HG03066 (cell line): ENCODE results near the gene PRDM5.

Experiments used
- ATAC-seq: cut with Tn5 transposase; IDR thresholded peaks from one replicate; pipeline ENCODE4 v1.9.1; 2021; ENCODE audit warnings: low read depth; ENCODE audit not compliant: unreplicated experiment

Gene PRDM5

DNA sequence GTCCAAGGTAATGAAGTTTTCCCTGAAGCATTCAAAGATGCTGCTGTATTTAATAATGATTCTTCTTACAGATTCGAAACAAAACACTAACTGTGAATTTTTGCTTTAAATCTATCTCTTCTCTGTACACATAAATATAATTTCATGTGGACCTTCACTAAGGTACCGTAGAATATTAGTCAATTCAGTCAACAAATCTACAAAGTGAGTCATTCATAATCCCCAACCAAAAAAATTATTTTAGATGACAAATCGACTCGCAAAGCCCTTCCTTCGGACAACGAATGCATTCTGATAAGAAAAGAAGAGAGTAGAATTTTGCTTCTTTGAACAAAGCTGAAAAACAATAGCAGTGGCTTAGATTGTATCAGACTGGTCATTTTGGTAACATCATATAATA, 95.7 kb downstream of the PRDM5 start:
- no peak for ATAC-seq

DNA sequence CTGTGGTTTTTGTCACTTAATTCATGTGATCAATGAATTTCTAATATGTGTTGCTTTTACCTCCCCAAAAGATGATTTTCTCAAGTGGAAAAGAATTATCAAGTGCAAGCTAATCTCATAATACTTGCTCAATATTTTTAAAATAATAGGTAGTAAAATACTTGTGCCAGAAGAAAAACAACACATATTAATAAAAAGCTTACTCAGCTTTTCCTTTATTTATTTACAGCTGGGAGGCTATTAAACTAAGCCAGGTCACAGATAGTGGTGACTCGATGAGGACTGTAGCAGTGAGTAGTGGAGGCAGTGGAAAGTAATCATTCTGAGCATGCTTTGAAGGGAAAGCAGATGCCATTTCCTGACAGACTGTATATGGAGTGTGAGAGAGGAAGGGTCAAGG, 96.1 kb downstream of the PRDM5 start:
- no peak for ATAC-seq

DNA sequence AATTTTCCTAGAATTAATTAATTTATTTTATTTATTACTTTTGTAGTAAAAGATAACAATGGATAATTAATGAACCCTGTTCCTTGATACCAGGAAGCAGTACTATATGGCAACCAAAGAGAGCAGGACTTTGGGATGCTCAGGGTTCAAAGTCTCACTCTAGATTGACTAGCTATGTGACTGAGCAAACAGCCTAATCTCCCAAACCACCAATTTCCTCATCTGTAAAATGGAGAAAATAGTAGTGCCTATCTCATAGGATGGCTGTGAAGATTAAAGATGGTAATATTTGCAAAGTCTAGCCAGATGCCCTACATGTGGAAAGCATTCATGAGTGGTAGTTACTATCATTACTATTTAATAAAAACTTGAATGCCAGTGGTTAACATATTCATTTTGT, 97.6 kb downstream of the PRDM5 start:
- no peak for ATAC-seq

DNA sequence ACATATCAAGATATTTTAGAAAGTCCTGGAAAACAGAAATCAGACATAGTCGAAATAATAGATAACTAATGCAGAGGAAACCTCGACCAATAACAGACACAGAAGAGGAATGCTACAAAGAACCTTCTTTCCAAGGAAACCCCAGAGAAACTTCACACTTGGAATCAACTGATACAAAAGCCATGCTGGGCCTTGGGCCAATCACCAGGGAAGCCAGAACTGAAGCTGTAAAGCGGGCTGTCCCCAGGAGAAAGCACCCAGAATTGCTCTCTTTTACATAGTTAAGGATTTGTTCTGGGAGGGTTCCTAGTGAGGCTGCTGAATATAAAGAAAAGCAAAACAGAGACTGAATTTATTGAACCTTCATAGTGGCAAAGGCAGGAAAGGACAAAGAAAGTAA, 100.5 kb downstream of the PRDM5 start:
- no peak for ATAC-seq

DNA sequence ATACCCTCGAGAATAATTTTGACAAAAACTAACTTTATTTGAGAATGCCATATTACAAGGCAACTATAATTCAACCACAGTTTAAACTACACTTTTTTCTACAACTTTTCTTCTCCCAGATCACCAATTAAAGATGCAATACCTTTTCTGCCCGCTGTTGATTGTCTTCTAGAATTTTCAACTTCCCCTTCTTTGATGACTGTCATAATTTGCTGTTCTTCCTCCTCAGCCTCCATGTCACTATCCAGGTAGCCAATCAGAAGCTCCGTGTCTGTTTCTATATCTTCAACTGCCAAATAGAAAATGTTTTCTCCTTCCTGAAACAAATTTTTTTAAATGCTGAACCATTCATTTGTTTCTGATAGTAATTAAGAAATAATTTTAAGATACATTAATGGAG, 101.5 kb downstream of the PRDM5 start:
- ATAC-seq = no peak

DNA sequence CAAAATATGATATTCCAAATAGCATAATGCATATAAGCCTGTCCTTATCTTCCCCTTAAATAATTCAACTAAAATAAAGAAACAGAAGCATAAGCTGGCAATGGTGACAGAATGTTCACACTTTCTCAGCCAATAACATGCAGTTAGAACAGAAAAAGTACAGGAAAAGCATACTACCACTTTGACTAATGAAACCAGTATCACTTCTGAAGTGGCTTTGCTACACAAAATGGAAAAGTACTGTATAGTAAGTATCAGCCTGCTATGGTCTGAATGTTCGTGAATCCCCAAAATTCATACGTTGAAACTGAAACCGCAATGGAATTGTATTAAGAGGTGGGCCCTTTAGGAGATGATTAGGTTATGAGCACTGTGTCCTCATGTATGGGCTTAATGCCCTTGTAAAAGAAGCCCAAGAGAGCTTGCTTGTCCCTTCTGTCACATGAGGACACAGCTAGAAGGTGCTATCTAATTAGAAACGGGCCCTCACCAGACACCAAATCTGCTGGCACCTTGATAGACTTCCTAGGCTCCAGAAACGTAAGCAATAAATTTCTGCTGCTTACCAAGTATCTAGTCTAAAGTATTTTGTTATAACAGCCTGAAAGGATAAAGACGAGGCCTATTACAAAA, 102.6 kb downstream of the PRDM5 start:
- no peak for ATAC-seq

DNA sequence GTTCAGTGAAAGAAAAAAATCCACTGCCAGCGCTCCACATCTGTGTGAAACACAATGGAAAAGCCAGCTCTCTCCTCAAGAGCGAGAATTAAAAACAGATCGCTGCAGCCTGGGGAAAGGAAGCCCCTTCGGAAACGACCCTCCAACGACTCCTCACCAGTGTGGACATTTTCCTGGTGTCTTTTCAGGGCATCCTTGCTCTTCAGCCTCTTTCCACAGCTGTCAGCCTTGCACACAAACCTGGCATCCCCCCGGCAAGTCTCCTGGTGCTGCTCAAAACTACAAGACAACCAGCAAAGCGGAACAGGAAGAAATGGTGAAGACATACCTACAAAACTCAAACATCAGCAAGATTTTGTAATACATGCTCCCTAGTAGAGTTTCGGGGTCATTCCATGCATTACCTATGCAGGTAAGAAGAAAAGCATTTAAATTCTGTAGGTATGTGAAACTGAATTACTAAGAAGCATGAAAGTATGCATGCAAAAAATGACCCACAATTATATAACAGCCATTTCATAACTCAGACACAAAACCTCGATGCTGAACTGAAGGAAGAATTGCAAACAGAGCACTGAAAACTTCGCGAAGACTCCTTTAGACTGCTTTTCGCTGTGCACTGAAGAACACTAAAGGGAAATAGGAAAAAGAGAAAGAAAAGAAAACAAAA, 106.1 kb downstream of the PRDM5 start:
- ATAC-seq = no peak

DNA sequence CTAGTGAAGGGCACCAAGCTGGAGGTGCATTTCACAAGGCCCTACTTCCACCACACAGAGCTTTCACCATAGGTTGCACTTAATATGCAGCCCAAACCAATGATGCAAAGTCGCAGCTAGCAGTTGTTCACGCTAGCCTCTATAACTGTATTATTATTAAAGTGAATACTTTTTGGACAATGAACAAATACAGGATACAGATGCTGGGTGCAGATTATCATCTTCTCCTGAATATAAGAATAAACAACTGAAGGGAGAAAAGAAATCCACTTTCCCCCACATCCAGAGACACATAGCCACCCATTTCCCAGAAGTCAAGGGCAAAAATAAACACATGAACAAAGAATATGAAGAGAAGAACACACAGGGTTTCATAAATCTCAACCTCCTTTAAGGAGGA, 107.2 kb downstream of the PRDM5 start:
- no peak for ATAC-seq

DNA sequence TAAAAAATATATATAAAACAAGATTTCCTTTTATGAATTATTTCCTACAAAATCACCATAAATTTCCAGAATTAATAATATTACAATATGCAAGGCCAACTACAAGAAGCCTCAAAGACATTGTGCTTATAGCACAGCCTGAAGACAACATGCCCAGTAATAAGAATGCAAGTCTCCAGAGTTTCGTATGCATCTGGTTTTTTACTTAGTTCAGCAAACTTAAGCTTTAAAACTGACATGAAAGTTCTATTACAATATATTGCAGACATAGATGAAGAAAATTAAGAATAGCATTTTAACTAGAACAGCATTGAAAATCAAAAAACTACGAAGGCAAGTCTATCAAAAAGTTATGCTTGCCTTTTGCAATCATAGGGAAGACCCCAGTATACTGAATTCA, 107.6 kb downstream of the PRDM5 start:
- ATAC-seq = no peak

DNA sequence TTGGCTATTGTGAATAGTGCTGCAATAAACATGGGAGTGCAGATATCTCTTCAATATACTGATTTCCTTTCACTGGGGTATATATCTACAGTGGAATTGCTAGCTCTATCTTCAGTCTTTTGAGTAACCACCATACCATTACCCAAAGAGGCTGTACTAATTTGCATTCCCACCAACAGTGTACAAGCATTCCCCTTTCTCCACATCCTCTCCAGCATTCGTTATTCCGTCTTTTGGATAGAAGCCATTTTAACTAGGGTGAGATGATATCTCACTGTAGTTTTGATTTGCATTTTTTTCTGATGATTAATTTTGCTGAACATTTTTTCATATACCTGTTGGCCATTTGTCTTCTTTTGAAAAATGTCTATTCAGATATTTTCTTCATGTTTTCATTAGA, 110.3 kb downstream of the PRDM5 start:
- ATAC-seq = no peak

DNA sequence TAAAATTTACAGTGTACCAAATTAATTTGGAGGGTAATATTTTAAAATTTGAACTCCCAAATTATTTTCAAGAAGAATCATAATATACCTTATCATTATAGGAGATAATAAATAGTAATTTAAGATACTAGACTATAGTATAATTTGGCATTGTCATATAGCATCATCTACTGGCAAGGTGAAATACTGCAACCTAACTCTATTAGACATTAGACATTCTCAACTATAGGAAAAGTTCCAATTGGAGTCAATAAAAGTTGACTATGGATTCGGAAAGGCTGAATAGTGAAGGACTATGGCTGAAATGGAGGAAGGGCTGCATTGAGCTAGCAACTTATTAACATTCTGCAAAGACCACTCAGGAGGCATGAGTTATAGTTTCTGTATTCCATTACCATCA, 113.0 kb downstream of the PRDM5 start:
- ATAC-seq = no peak

DNA sequence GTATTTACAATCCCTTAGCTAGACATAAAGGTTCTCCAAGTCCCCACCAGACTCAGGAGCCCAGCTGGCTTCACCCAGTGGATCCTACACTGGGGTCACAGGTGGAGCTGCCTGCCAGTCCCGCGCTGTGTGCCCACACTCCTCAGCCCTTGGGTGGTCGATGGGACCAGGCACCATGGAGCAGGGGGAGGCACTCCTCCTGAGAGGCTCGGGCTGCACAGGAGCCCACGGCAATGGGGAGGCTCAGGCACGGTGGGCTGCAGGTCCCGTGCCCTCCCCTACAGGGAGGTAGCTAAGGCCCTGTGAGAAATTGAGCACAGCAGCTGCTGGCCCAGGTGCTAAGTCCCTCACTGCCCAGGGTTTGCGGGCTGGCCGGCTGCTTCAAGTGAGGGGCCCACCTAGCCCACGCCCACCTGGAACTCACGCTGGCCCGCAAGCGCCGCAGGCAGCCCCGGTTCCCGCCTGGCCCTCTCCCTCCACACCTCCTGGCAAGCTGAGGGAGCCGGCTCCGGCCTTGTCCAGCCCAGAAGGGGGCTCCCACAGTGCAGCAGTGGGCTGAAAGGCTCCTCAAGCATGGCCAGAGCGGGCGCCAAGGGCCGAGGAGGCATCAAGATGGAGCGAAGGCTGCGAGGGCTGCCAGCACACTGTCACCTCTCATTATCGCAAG, 113.9 kb downstream of the PRDM5 start:
- no peak for ATAC-seq

DNA sequence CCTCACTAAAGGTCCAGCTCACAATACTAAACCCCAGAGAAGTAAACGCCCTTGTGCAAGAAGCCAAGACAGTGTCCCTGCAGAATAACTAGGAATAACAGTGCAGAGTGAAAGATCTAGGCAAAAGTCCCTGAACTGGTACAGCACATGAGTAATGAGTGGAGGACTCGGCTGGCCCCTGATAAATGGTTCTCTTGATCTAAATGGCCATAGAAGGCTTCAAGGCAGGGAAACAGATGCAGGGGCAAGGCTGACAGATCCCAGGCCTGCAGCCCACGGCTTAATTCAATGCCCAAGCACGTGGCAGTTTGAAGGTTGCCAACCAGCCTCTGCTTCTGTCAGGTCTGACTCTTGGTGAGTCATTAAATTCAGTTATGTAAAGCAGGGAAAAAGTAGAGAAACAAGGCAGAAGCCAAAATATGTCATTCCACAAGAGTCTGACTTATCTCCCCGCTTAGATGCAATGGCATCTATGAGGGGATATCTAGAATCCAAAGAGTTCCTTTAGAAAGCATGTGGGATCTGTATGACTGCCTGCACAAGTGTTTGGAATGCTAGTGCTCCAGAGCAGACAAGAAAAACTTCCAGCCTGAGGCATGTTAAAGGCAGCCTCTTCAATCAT, 121.3 kb downstream of the PRDM5 start:
- ATAC-seq = no peak

DNA sequence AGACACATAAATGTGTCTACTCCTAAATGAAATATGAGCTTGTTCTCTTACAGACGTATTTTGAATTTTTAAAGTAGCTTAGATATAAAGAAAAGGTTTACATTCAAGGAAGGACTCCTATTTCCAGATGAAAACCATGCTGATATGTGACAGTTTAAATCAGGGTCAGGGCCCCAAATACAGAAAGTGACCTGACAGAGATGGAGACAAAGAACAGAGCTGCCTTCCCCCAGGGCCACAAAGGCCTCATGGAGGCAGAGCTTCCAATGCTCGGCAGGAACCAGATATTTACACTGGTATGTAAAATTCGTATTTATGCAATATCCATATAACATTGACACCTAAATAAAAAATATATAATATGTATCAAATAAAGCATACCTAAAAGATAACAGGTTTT, 124.0 kb downstream of the PRDM5 start:
- ATAC-seq = no peak

DNA sequence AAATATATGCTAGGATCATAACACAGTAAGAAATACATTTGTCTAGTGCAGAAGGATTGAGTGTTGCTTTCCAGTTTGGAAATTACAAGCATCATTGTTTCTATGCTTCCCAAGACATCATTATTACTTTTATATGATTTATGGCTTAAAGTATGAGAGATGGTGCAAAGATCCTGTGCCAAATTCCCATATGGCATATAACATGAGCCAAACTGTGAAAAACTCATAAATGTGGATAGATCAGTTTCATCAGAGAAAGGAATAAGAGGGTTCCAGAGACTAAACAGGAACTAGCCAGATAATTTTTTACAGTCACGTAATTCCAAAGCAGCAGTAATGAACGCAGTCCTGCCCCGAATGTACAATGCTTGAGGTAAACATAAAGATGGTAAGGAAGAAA, 126.3 kb downstream of the PRDM5 start:
- no peak for ATAC-seq

DNA sequence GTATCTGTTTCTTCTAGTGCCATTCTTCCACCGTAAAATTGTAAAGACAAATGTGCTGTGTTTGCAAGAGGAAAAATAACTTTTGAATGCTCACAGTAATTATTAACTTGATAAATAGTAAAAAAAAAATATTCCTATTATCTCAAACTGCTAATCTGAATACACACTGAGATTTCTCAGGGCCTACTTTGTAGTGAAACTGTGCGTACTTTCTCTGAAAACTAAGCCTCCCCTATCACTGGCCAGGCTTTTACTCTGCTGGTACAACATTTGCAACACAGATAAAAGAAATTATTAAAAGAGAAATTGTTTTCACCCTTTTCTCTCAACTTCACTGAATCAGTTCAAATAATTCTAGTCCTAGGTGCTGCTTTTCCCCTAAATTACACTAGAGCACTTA, 137.3 kb downstream of the PRDM5 start:
- ATAC-seq = no peak

DNA sequence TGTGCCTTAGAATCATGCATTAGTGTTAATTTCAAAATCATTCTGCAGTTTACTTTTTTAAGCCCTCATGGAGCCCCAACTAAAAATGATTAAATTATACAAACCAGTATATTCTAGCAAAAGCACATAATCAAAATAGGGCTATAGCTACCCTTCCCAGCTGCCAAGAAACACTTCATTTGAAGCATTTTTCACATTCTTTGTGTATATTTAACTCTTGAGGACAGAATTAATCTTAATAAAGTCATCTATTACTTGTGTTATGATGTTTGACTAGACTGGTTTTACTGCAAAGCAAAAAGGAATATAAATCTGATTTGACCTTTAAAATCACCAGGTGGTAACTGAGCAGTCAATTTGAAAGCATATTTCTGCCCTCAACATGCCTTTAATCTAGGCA, 145.1 kb downstream of the PRDM5 start:
- ATAC-seq = no peak

DNA sequence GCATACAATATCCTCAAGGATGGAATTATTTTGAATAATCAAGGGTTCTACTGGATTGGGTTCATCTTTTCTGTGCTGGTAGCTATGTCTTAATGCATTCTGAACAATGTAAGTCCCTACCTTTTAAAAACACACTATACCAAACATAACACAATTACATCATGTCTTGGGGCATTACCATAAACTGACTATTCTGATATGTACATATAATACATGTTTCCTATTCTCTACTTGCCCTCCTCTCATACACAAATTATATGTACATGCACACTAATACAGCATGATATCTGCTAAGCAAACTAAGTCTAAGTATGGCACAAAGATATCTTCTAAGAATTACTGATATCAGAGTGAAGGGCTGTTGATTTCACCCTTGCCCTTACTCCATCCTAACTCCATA, 147.1 kb downstream of the PRDM5 start:
- no peak for ATAC-seq

DNA sequence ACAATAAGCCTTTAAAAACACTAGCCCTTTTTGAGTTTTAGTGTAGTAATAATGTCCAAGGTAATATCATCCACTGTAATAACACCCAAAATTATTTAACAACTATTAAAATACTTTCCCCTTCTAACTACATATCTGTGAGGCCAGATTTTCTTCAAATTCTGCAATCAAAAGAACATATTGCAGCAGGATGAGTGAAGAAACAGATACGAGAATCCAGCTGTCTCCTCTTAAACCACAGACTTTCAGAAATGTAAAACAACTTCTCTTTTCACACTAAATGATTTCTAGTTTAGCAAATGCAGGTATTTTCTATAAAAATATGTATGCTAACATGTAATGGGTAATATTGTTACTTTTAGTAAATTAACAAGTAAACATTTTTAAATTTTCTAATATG, 148.9 kb downstream of the PRDM5 start:
- ATAC-seq = no peak

DNA sequence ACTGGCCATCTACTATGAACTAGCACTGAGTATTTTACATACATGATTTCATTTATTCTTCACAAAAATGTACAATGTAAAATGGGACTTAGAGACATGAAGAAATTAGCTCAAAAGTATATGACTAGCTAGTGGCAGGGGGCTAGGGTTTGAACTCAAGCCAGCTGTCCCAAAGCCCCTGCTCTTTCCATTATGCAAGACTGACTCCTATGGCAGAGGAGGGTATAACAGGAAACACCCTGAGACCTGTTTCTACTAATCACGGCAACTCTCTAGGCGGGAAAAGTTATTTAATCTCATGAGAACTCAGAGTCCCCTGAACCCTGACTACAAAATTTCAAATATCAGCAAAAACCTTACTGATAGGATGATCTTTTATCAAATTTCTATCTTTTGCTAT, 150.6 kb downstream of the PRDM5 start:
- no peak for ATAC-seq

DNA sequence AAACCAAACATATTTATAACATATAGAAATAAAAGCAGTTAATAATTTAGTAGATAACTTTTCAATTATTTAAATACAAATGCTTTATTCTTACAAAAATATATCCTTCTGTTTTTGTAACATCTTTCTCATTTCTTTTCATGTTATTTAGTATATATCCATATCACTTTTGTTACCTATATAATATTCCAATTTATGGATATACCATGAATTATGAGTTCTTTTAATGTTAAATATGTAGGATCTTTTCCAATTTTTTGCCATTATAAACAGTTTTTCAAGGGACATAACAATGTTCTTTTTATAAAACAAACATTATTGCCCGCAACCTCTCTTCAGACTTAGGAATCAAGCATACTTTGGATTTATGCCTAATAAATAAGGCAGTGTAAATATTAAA, 151.6 kb downstream of the PRDM5 start:
- ATAC-seq = no peak

DNA sequence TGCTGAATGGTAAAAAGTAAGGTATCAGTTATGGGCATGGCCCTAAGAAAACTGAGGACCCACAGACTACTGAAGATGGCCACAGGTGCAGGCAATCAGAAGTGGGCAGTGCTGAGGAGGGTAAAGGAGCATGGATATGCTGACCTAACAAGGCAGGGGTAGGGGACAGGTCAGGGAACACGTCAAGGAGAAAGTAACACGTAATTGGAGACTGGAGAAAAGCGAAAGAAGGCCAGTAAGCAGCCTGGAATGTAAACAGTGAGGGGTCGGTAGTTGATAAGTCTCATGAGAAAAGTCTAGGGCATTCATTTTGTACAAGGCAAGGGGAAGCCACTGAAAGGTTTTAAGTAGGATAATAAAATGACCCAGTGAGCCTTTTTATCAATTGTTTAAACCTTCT, 153.3 kb downstream of the PRDM5 start:
- ATAC-seq = no peak
